Measurements from ENCODE around the gene PRR36.

GRCh38 chr19:7851623-7852500 is 22.3 kb downstream of the PRR36 start:
- TF ChIP-seq, protein P1, sequence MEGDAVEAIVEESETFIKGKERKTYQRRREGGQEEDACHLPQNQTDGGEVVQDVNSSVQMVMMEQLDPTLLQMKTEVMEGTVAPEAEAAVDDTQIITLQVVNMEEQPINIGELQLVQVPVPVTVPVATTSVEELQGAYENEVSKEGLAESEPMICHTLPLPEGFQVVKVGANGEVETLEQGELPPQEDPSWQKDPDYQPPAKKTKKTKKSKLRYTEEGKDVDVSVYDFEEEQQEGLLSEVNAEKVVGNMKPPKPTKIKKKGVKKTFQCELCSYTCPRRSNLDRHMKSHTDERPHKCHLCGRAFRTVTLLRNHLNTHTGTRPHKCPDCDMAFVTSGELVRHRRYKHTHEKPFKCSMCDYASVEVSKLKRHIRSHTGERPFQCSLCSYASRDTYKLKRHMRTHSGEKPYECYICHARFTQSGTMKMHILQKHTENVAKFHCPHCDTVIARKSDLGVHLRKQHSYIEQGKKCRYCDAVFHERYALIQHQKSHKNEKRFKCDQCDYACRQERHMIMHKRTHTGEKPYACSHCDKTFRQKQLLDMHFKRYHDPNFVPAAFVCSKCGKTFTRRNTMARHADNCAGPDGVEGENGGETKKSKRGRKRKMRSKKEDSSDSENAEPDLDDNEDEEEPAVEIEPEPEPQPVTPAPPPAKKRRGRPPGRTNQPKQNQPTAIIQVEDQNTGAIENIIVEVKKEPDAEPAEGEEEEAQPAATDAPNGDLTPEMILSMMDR (IDR thresholded peaks at IDR 0.05), result no peak
- TF ChIP-seq EP300 (IDR thresholded peaks at IDR 0.05), result no peak
- TF ChIP-seq POLR2A (IDR thresholded peaks at IDR 0.05), result no peak
- TF ChIP-seq POLR2AphosphoS5 (IDR thresholded peaks at IDR 0.05), result no peak

Measured in stomach (tissue), 4 donors.